OCI-LY7 (cell line): ENCODE data around the gene LMX1A.

Source experiments
- EZH2phosphoT487 ChIP-seq: fragments of 200-600 bp; sonication (generic); IDR thresholded peaks from 2 replicates; pipeline ENCODE4 v1.6.1; 2018; ENCODE audit warnings: low read depth, borderline replicate concordance, mild to moderate bottlenecking, mixed run types, antibody characterized with exemption, low read length, moderate library complexity, mixed read lengths
- TF ChIP-seq, protein P1 (sequence below): fragments of 200-600 bp; sonication (generic); conservative IDR thresholded peaks from 2 replicates; pipeline ENCODE4 v1.5.1; 2014; ENCODE audit warnings: mild to moderate bottlenecking, antibody characterized with exemption, low read length, moderate library complexity, mixed read lengths

GRCh38 chr1:165313903-165314302 lies 42.6 kb downstream of the LMX1A start:
- TF ChIP-seq, protein P1, sequence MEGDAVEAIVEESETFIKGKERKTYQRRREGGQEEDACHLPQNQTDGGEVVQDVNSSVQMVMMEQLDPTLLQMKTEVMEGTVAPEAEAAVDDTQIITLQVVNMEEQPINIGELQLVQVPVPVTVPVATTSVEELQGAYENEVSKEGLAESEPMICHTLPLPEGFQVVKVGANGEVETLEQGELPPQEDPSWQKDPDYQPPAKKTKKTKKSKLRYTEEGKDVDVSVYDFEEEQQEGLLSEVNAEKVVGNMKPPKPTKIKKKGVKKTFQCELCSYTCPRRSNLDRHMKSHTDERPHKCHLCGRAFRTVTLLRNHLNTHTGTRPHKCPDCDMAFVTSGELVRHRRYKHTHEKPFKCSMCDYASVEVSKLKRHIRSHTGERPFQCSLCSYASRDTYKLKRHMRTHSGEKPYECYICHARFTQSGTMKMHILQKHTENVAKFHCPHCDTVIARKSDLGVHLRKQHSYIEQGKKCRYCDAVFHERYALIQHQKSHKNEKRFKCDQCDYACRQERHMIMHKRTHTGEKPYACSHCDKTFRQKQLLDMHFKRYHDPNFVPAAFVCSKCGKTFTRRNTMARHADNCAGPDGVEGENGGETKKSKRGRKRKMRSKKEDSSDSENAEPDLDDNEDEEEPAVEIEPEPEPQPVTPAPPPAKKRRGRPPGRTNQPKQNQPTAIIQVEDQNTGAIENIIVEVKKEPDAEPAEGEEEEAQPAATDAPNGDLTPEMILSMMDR: no peak
- no peak for TF ChIP-seq EZH2phosphoT487
